A549 (cell line): Measurements from ENCODE around the gene NCAPG. TPM values are rescaled to one million over a fixed set of nuclear protein-coding genes. Genes with fewer than 3 reads are reported as not detected.

Source experiments
- ATAC-seq, 2 experiments: fragments of 200-7000 bp in 1 of 2; fragments of >200 bp in 1 of 2; cut with Nextera tagmentation in 1 of 2; cut with Tn5 transposase in 1 of 2; 3 replicates each; pipeline versions ENCODE4 v1.8.0 to v1.9.1; 2018 to 2020; ENCODE audit warnings: mild to moderate bottlenecking in 1 of 2, moderate library complexity in 1 of 2
- CTCF ChIA-PET: fragments of 300-600 bp; sonication (Branson Sonifier 250); formaldehyde crosslinking; extraction: SDS; loops from one replicate; lab custom pipeline; 2021; ENCODE audit warnings: antibody characterized with exemption, inconsistent platforms; lab: Yijun Ruan, JAX
- POLR2A ChIA-PET: fragments of 350-600 bp; formaldehyde crosslinking; extraction: SDS; loops from one replicate; lab custom pipeline; 2021; ENCODE audit warnings: antibody characterized with exemption, inconsistent platforms; lab: Yijun Ruan, JAX
- DNase-seq, 2 experiments: peaks; one replicate each; pipeline versions ENCODE4 v3.0.0 to v3.0.0-alpha.2; 2011 to 2016; ENCODE audit warnings: low read depth in 1 of 2, low spot score in 1 of 2
- FAIRE-seq: peaks from 2 replicates; lab custom pipeline; 2011; peaks lifted over from hg19 to GRCh38; lab: Jason Lieb, UNC
- H3K27ac ChIP-seq, 2 experiments: fragments of >200 bp; sonication (Bioruptor Twin); formaldehyde crosslinking; 3 replicates each; pipeline ENCODE4 v1.5.1; 2016 to 2017
- H3K4me1 ChIP-seq: fragments of >200 bp; sonication (Bioruptor Twin); formaldehyde crosslinking; 3 replicates; pipeline ENCODE4 v1.6.1; 2016
- H3K4me2 ChIP-seq: fragments of >200 bp; sonication (Bioruptor Twin); formaldehyde crosslinking; 3 replicates; pipeline ENCODE4 v1.6.1; 2016
- H3K4me3 ChIP-seq: fragments of >200 bp; sonication (Bioruptor Twin); formaldehyde crosslinking; 3 replicates; pipeline ENCODE4 v1.5.1; 2016
- H3K9me3 ChIP-seq: fragments of >200 bp; sonication (Bioruptor Twin); formaldehyde crosslinking; 3 replicates; pipeline ENCODE4 v1.6.1; 2016
- ATOH8 ChIP-seq: fragments of 250-450 bp; sonication (Bioruptor Pico); IDR thresholded peaks from 2 replicates; pipeline ENCODE4 v1.5.0; 2020; ENCODE audit warnings: low read depth, mild to moderate bottlenecking, moderate library complexity
- BHLHE40 ChIP-seq: IDR thresholded peaks from 2 replicates; pipeline ENCODE4 v1.6.1; 2012; ENCODE audit warnings: low read depth, low read length, inconsistent platforms
- CBX2 ChIP-seq: fragments of 200-600 bp; sonication (generic); IDR thresholded peaks from 2 replicates; pipeline ENCODE4 v1.6.1; 2016; ENCODE audit warnings: low read depth, mild to moderate bottlenecking, borderline replicate concordance
- CHD4 ChIP-seq: fragments of 200-600 bp; sonication (generic); IDR thresholded peaks from 2 replicates; pipeline ENCODE4 v1.6.1; 2016; ENCODE audit warnings: antibody characterized with exemption, mild to moderate bottlenecking, borderline replicate concordance
- EHF ChIP-seq: fragments of 250-450 bp; sonication (Bioruptor Pico); IDR thresholded peaks from 2 replicates; pipeline ENCODE4 v1.5.0; 2020; ENCODE audit warnings: mild to moderate bottlenecking
- EHMT2 ChIP-seq: fragments of 200-600 bp; sonication (generic); IDR thresholded peaks from 2 replicates; pipeline ENCODE4 v1.6.1; 2016; ENCODE audit warnings: antibody characterized with exemption, low read depth, mild to moderate bottlenecking, moderate library complexity
- ESRRA ChIP-seq: fragments of 150-350 bp; IDR thresholded peaks from 2 replicates; pipeline ENCODE4 v1.6.1; 2014; ENCODE audit warnings: mild to moderate bottlenecking, low read length, borderline replicate concordance
- GATA3 ChIP-seq: IDR thresholded peaks from 2 replicates; pipeline ENCODE4 v1.6.1; 2012; ENCODE audit warnings: borderline replicate concordance
- HDAC2 ChIP-seq: fragments of 200-600 bp; sonication (generic); IDR thresholded peaks from 2 replicates; pipeline ENCODE4 v1.6.1; 2016
- KDM5A ChIP-seq: fragments of 200-600 bp; sonication (generic); IDR thresholded peaks from 2 replicates; pipeline ENCODE4 v1.6.1; 2016; ENCODE audit warnings: antibody characterized with exemption, mild to moderate bottlenecking
- MYC ChIP-seq: IDR thresholded peaks from 2 replicates; pipeline ENCODE4 v1.6.1; 2012; ENCODE audit warnings: mild to moderate bottlenecking, inconsistent platforms, low read length, improper control_type of control experiment, borderline replicate concordance
- NFE2L2 ChIP-seq: fragments of 150-350 bp; conservative IDR thresholded peaks from 2 replicates; pipeline ENCODE4 v1.6.1; 2014; ENCODE audit warnings: low read length
- RAD21 ChIP-seq, 2 experiments: fragments of >200 bp in 1 of 2; sonication (Bioruptor Twin) in 1 of 2; formaldehyde crosslinking in 1 of 2; IDR thresholded peaks in 1 of 2; conservative IDR thresholded peaks in 1 of 2; 2 replicates in 1 of 2; 3 replicates in 1 of 2; pipeline ENCODE4 v1.6.1; 2012 to 2018; ENCODE audit warnings: inconsistent platforms in 1 of 2
- SMC3 ChIP-seq: fragments of >200 bp; sonication (Bioruptor Twin); formaldehyde crosslinking; IDR thresholded peaks from 3 replicates; pipeline ENCODE4 v1.6.1; 2018; ENCODE audit warnings: inconsistent platforms
- TFCP2L1 ChIP-seq: fragments of 250-450 bp; sonication (Bioruptor Pico); IDR thresholded peaks from 2 replicates; pipeline ENCODE4 v1.5.0; 2021; ENCODE audit warnings: mild to moderate bottlenecking
- TP53 ChIP-seq: fragments of 250-450 bp; sonication (Bioruptor Pico); IDR thresholded peaks from 2 replicates; pipeline ENCODE4 v1.5.0; 2021; ENCODE audit warnings: mild to moderate bottlenecking, moderate library complexity
- ZFP36 ChIP-seq: fragments of 450-650 bp; IDR thresholded peaks from 2 replicates; pipeline ENCODE4 v1.6.1; 2014; ENCODE audit warnings: borderline replicate concordance; ENCODE audit not compliant: partially characterized antibody
- ZNF302 ChIP-seq: fragments of 250-450 bp; sonication (Bioruptor Pico); IDR thresholded peaks from 2 replicates; pipeline ENCODE4 v1.9.0; 2021; ENCODE audit warnings: inconsistent platforms, mild to moderate bottlenecking, moderate library complexity
- WGBS: methylation state at CpG from one replicate; pipeline ENCODE4 v1.1.6; 2017; ENCODE audit errors: missing lambda C conversion rate; 5-methylcytosine and 5-hydroxymethylcytosine counted together
- polyA plus RNA-seq, 4 experiments: library from polyadenylated mRNA; depleted of rRNA in 3 of 4; stranded (reverse); fragments of >200 nt; fragmentation: RNase III in 1 of 4; extraction: RNeasy Plus Mini Kit Qiagen cat#74134 plus additional on column Dnase treatment in 1 of 4; gene quantifications; 2 replicates in 3 of 4; 3 replicates in 1 of 4; pipeline ENCODE4 v1.2.3, GENCODE V29; 2011 to 2017
- TF ChIP-seq, protein P1 (sequence below): IDR thresholded peaks from 2 replicates; pipeline ENCODE4 v1.6.1; 2012
- TF ChIP-seq, protein P2 (sequence below): IDR thresholded peaks from 2 replicates; pipeline ENCODE4 v1.6.1; 2012; ENCODE audit warnings: low read depth, borderline replicate concordance
- TF ChIP-seq, protein P3 (sequence below): IDR thresholded peaks from 2 replicates; pipeline ENCODE4 v1.6.1; 2012

Gene NCAPG
- polyA plus RNA-seq, 2 of the 4 experiments (the other 2 are of a cell fraction), result 23.9 to 36.4 TPM

GRCh38 chr4:17780501-17781299, 30.1 kb upstream of the NCAPG start:
- FAIRE-seq (no peak), ATAC-seq (peak; percentile 65 to 70; a peak in 4 of 6 replicates), DNase-seq (no peak)
- WGBS, result 20% methylated on average over 15 of the region's 31 CpGs
- Histone ChIP-seq H3K27ac (peak overlapping the region in 1 of 2 experiments; percentile 71; a peak in 3 of 6 replicates), H3K9me3 (no peaks in the 10 kb centered on the region), H3K4me2 (peak overlapping the region; percentile 95), H3K4me3 (peak overlapping the region; percentile 48), H3K4me1 (peaks cover 6% of the 10 kb centered on the region; the same call in 1 of the 3 replicates)
- ChIA-PET POLR2A (no interaction called here), CTCF (no interaction called here)
- TF ChIP-seq HDAC2, result no peak

DNA sequence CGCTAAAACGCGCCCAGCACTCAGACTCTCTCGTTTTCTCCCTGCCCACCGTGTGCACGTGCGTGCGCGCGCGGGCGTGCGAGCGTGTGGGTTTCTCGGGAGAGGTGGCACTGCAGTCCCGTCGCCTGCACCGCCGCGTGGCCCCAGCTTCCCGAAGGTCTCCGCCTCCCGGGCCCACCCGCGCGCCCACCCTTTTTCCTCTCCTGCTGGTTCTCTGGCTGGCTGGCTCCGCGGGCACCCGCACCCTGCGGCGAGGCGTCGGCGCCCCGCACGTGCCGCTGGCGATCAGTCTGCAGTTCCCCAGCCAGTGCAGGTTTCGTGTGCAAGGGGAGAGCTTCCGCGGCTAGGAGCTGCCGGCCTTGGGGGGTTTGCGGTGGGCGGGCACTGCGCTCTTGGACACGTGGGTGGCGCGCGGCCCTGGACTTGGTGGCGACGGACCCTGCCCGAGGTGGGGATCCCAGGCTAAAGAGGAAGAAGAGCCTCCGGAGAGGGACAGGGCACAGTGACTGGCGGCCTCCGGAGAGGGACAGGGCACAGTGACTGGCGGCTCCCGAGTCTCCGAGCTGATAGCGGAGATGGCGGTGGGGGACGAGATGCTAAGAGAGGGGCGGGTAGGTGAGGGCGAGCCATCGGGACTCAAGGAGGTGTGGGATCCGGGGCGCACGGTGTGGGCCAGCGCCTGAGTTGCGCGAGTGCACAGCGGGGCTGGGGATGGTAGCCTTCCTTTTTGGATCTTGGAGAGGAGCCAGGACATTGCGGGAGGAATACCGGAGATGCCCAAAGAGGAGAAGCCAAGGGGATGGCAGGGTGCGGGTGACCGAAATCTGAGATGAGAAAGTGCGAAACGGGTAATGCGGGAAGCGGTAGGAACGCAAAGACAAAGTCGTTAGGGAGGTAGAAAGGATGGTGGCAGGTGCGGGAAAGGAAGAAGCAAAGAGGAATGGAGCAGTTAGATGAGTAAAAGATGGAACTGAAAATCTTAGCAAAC, 29.2 kb upstream of the NCAPG start, which contains the start of gene FAM184B:
TSS of gene FAM184B (minus strand) at position 322 of the 988 bp plus-strand sequence. CDS start 322 bp downstream, outside the sequence.
- FAIRE-seq (no peak), ATAC-seq (peak; percentile 60 to 71; a peak in 4 of 6 replicates), DNase-seq (no peak)
- ChIA-PET CTCF (no interaction called here), POLR2A (no interaction called here)
- peak within 1 kb of the TSS; percentile 48 for H3K4me3 ChIP-seq
- WGBS, result 66% methylated on average over 23 of the region's 82 CpGs
- no peaks in the 10 kb centered on the region for H3K9me3 ChIP-seq
- peak within 1 kb of the TSS; percentile 95 for H3K4me2 ChIP-seq
- TF ChIP-seq TFCP2L1, result no peak
- TF ChIP-seq, protein P1, sequence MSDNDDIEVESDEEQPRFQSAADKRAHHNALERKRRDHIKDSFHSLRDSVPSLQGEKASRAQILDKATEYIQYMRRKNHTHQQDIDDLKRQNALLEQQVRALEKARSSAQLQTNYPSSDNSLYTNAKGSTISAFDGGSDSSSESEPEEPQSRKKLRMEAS, result peak; percentile 62
- TF ChIP-seq, protein P2, sequence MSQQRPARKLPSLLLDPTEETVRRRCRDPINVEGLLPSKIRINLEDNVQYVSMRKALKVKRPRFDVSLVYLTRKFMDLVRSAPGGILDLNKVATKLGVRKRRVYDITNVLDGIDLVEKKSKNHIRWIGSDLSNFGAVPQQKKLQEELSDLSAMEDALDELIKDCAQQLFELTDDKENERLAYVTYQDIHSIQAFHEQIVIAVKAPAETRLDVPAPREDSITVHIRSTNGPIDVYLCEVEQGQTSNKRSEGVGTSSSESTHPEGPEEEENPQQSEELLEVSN, result peak; percentile 75
- H3K4me1 ChIP-seq, result peaks cover 6% of the 10 kb centered on the region; the same call in 1 of the 3 replicates
- peak within 1 kb of the TSS in 1 of 2 experiments; percentile 71; a peak in 3 of 6 replicates for H3K27ac ChIP-seq

GRCh38 chr4:17785858-17786257, 24.9 kb upstream of the NCAPG start:
- Histone ChIP-seq H3K4me3 (no peak overlapping the region), H3K4me2 (no peak overlapping the region), H3K9me3 (no peaks in the 10 kb centered on the region), H3K27ac (no peak overlapping the region), H3K4me1 (0 out of 3 replicates have a peak, but pooled peaks cover 8% of the 10 kb centered on the region)
- CTCF ChIA-PET, result interaction anchor here (1.2 kb wide), 1 partner anchor 22 kb away, joined by 3 read pairs; no protein-coding TSS in a partner anchor
- DNase-seq (no peak), ATAC-seq (peak in 1 of 2 experiments; percentile 48; a peak in 2 of 6 replicates), FAIRE-seq (no peak)
- POLR2A ChIA-PET, result no interaction called here
- WGBS, result 65% methylated on average over 5 of the region's 5 CpGs
- peak in 1 of 2 experiments; percentile 16; a peak in 1 of 5 replicates for TF ChIP-seq RAD21 (conservative IDR thresholded peaks at IDR 0.05 in 1 of 2, IDR thresholded peaks at IDR 0.05 in 1 of 2)
- TF ChIP-seq MYC, result no peak

- POLR2A ChIA-PET, result no interaction called here
Observed at GRCh38 chr4:17786567-17786966, 24.2 kb upstream of the NCAPG start.

More at GRCh38 chr4:17786567-17786966, 24.2 kb upstream of the NCAPG start:
- ATAC-seq, result no peak
- H3K4me2 ChIP-seq, result no peak overlapping the region
- H3K4me3 ChIP-seq, result no peak overlapping the region
- H3K27ac ChIP-seq, result no peak overlapping the region
- 81% methylated on average over 5 of the region's 5 CpGs for WGBS
- no peaks in the 10 kb centered on the region for H3K9me3 ChIP-seq
- TF ChIP-seq ZNF302, result no peak
- TF ChIP-seq, protein P2, result no peak
- no peak for TF ChIP-seq NFE2L2
- no peak for TF ChIP-seq ESRRA
- TF ChIP-seq KDM5A, result no peak
- no peak for TF ChIP-seq ATOH8 (CRISPR knock-in tag)
- no peak for TF ChIP-seq GATA3
- TF ChIP-seq ZFP36, result no peak
- TF ChIP-seq CBX2, result no peak
- no peak for TF ChIP-seq EHF (CRISPR knock-in tag)
- TF ChIP-seq CHD4, result no peak
- no peak for TF ChIP-seq EHMT2
- no peak for TF ChIP-seq SMC3
- TF ChIP-seq, protein P3, sequence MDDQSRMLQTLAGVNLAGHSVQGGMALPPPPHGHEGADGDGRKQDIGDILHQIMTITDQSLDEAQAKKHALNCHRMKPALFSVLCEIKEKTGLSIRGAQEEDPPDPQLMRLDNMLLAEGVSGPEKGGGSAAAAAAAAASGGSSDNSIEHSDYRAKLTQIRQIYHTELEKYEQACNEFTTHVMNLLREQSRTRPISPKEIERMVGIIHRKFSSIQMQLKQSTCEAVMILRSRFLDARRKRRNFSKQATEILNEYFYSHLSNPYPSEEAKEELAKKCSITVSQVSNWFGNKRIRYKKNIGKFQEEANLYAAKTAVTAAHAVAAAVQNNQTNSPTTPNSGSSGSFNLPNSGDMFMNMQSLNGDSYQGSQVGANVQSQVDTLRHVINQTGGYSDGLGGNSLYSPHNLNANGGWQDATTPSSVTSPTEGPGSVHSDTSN, result no peak
- TF ChIP-seq BHLHE40, result no peak
- TF ChIP-seq TP53 (CRISPR knock-in tag), result no peak
- DNase-seq, result no peak
- CTCF ChIA-PET, result interaction anchor here (1.2 kb wide), 1 partner anchor 22 kb away, joined by 3 read pairs; no protein-coding TSS in a partner anchor
- FAIRE-seq, result no peak
- H3K4me1 ChIP-seq, result 0 out of 3 replicates have a peak, but pooled peaks cover 8% of the 10 kb centered on the region
